HK-2 (cell line): ENCODE results near the gene SPIRE2.
"Not testable (repeated sequence)": the region's sequence is repeated elsewhere in the genome, so short reads cannot be mapped to it uniquely, and the experiment has no call there.

Experiments
- DNase-seq: peaks from one replicate; pipeline ENCODE4 v3.0.0-alpha.2; 2018; ENCODE audit not compliant: unreplicated experiment

The SPIRE2 gene

DNA sequence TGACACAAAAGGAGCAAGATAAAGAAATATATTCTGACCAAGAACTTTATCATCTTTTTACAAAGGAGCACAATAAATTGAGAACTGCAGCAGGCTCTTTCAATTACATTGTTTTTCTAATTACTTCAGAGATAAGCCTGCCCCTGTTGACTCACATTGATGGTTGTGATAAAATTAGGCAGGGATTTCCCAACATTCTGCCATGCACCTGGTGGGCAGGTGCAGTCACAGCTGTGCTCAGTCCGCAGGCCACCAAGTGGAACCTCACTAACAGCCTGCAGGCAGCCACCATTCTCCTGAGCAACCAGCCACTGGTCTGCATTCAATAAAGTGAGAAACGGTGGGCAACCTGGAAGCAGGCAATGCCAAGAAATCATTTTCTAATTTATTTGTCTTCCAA, 17.0 kb upstream of the SPIRE2 start:
- DNase-seq = no peak

DNA sequence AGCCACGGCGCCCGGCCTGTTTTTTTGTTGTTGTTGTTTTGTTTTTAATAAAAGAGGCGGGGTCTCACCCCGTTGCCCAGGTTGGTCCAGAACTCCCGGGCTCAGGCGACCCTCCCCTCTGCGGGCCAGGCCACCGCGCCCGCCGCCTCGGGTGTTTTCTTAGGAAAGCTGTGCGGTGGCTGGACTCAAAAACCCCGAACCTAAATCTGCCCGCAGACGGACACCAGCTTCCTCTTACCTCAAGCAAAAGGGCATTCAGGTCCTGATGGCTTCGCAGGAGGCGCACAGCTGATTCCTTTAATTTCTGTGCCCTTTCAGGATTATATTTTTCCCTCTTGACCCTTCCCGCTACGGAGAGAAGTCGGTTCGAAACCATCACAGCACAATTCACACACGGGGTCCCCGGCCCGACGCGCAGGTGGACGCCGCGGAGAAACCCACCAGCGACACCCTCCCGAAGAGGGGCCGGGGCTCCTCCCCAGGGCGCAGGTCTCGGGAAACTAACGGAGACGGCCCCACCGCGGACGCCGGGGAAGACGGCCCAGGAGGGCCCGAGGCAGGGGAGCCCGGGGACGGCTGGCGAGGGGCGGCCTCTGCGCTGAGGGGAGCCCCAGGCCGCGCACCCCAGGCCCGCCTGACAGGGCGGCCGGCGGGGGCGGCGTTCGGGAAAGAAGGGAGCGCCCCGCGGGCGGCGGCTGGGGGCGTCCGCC, 12.5 kb upstream of the SPIRE2 start:
- DNase-seq = peak; percentile 22

DNA sequence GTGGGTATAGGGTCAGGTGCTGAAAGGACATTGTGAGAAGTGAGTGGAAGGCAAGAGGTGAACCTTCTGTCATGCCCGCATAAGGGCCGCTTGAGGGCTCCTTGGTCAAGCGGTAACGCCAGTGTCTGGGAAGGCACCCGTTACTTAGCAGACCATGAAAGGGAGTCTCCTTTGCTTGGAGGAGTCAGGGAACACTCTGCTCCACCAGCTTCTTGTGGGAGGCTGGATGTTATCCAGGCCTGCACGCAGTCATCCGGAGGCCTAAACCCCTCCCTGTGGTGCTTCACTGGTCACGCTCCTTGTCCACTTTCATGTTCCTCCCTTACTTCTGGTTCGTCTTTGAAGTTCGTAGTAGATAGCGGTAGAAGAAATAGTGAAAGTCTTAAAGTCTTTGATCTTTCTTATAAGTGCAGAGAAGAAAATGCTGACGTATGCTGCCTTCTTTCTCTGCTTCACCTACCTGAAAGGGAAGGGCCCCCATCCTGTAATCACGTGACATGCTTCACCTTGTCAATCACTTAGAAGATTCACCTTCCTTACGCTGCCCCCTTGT, 9.3 kb upstream of the SPIRE2 start:
- DNase-seq = peak; percentile 61

DNA sequence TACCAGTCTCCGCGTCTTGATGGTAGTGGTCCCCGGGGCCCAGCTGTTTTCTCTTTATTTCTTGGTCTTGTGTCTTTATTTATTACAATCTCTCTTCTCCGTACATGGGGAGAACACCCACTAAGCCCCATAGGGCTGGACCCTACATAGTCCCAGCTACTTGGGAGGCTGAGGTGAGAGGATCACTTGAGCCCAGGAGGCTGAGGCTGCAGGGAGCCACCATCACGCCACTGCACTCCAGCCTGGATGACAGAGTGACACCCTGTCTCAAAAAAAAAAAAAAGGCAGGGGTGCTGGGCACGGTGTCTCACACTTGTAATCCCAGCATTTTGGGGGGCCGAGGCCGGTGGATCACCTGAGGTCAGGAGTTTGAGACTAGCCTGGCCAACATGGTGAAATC, 8.8 kb upstream of the SPIRE2 start:
- not testable (repeated sequence) for DNase-seq

DNA sequence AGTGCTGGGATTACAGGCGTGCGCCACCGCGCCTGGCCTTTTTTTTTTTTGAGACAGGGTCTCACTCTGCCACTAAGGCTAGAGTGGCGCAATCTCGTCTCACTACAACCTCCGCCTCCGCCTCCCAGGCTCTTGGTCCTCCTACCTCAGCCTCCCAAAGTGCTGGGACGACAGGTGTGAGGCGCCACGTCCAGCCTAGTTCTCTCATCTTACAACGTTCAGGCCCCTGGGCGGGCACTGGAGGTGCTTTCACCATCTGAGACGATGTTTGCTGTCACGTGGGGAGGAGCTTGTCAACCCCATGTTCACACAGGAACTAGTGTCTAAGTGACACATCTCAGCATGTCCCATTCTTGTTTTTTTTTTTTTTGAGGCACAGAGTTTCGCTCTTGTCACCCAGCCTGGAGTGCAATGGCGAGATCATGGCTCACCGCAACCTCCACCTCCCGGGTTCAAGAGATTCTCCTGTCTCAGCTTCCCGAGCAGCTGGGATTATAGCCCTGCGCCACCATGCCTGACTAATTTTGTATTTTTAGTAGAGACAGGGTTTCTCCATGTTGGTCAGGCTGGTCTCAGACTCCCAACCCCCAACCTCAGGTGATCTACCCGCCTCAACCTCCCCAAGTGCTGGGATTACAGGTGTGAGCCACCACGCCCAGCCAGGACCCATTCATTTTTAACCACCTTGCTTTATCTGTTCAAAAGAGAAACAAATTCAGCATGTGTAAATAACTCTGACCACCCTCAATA, 6.7 kb upstream of the SPIRE2 start:
- DNase-seq = no peak

DNA sequence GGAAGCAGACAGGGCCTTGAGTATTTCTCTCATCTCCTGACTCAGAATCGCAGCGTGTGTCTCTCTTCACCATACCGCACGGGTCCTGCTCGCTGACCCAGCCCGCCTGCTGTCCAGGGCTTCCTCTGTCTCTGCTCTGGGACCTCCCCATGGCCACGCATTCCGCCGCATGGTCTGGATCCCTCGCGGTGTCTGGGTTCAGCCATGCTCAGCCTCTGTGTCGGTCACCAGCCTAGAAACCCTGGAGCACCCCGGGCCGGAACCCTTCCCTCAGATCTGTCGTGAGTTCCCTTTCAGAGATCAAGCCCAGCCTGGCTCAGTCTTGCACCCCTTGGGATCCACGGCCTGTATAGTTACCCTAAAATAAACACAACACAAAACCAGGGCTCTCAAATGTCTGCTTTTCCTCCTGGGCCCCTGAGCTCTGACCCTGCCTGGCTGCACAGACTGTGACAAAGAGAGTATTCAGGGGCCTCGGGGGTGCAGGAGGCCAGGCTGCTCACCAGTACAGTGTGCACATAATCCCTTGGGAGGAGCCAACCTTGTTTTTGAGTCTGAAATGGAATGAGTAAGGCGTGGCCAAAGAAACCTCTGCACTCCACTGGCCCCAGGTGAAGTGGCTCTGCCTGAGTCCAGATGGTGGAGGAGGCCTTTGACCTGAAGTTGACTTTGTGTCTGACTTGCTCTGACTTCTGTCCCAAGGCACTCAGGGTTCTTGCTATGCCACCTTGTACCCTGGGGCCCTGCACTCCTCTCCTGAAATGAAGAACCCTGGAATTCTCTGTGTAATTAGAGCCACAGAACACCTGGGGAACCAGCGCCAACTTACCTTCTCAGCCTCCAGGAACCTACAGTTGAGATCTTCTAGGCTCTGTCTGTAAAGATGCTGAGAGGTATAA, 5.8 kb upstream of the SPIRE2 start:
- DNase-seq = no peak

DNA sequence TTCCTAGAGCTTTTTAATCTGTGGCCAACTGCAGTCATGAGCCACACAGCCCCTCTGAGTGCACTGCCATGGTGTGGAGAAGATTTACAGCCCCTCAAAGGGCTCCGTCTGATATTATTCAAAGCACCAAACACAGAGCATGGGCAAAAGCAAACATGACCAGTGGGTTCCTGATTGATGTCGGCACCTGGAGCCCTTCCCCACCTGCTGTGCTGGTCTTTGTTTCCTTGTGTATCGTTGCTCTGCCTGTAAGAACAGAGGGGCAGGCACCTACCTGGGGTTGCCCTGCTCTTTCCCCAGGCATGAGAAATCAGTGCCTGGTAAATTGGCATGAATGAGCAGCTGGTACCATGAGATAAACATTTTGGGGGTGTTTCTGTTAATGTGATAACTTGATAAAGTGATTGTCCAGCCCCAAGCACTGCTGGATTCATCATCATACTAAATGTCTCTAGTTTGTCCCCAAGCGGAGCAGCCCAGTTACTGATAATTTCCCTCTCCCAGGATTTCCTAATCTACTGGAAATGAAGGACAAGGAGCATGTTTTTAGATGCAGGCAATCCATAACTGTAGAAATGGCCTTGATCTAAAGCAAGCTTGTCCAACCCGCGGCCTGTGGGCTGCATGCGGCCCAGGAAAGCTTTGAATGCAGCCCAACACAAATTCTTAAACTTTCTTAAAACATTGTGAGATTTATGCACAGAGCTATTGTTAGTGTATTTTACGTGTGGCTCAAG, 5.0 kb upstream of the SPIRE2 start:
- DNase-seq = no peak

DNA sequence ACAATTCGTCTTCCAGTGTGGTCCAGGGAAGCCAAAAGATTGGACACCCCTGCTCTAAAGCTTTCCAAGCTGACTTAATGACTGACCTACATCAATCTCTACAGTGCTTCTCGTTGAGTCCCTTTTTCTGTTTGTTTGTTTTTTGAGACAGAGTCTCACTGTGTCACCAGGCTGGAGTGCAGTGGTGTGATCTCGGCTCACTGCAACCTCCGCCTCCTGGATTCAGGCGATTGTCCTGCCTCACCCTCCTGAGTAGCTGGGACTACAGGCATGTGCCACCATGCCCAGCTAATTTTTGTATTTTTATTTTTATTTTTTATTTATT, 4.5 kb upstream of the SPIRE2 start:
- DNase-seq = not testable (repeated sequence)

DNA sequence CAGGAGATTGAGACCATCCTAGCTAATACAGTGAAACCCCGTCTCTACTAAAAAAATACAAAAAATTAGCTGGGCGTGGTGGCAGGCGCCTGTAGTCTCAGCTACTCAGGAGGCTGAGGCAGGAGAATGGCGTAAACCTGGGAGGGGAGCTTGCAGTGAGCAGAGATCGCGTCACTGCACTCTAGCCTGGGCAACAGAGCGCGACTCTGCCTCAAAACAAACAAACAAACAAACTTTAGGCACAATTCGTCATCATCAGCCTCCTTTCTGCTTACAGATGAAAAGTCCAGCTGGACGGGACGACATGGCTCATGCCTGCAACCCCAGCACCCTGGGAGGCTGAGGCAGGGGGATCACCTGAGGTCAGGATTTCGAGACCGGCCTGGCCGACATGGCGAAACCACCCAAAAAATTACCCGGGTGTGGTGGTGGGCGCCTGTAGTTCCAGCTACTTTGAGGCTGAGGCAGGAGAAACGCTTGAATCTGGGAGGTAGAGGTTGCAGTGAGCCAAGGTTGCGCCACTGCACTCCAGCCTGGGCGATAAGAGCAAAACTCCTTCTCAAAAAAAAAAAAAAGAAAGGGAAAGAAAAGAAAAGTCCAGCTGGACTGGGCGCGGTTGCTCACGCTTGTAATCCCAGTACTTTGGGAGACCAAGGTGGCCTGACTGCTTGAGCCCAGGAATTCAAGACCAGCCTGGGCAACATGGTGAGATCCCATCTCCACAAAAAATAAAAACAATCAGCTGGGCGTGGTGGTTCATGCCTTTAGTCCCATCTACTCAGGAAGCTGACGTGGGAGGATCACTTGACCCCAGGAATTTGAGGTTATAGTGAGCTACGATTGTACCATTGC, 1.5 kb upstream of the SPIRE2 start:
- DNase-seq = no peak

DNA sequence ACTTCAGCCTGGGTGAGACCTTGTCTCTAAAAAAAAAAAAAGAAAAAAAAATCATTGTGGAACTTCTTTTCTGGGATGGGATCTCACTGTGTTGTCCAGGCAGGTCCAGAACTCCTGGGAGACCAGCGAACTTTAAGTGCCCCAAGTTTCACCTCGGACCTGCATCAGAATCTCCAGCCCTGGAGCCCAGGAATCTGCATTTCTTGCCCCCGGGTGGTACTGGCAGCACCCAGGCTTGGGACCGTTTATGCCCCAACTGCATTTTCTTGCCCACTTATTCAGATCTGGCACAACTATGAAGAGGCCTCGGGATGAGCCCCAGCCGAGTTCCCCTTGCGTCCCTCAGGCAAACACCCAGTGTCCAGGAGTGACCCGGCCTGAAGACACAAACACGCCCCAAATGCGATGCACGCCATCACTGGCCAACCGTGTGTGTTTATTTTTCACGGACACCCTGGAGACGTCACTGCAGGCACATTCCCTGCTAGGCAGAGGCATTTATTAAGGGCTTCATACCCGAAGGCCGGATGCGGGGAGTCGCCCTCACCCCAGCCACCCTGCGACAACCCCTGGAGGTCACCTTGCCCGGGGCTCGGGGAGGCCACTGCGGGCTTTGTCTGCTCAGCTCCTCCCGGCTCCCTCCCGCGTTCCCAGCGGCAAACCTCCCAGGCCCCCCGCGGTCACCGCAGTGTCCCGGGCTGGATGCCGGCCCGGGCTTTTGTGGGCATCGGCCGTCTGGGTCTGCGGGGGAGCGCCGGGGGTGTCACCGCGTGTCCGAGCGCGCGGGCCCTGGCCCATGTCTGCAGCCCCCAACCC, 684 bp upstream of the SPIRE2 start:
- peak; percentile 74 for DNase-seq

DNA sequence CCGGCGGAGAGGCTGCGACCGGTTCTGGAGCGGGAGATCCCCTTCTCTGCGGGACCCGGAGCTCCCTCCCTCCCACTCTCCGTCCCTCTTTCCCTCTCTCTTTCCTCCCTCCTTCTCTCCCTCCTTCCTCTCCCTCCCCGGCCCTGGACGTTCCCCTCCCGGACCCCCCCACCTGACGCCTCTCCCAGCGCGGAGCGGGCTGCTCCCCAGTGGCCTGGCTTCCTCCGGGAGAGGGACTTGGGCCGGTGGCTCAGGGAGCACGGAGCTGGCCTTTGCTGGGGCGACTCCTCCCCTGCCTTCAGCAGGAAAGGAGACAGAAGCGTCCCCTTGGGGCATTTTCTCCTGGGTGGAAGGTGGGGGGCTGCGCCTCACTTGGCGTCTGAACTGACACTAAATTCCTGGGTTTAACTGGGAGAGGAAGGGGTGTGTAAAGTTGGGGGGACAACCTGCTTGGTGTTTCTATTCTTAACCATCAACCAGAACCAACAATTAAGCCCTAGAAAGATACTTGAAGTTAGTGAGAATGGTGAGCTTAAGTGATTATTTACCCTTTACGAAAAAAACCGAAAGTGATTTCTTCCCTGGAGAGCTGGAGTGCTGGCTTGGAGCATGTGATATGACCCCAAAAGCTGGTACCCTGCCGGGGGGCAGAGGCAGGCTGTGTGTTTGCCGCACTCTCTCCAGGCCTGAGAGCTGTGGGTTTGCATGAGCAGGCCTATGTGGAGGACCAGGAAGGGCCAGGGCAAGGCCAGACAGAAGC, 775 bp downstream of the SPIRE2 start:
- DNase-seq = peak; percentile 27

DNA sequence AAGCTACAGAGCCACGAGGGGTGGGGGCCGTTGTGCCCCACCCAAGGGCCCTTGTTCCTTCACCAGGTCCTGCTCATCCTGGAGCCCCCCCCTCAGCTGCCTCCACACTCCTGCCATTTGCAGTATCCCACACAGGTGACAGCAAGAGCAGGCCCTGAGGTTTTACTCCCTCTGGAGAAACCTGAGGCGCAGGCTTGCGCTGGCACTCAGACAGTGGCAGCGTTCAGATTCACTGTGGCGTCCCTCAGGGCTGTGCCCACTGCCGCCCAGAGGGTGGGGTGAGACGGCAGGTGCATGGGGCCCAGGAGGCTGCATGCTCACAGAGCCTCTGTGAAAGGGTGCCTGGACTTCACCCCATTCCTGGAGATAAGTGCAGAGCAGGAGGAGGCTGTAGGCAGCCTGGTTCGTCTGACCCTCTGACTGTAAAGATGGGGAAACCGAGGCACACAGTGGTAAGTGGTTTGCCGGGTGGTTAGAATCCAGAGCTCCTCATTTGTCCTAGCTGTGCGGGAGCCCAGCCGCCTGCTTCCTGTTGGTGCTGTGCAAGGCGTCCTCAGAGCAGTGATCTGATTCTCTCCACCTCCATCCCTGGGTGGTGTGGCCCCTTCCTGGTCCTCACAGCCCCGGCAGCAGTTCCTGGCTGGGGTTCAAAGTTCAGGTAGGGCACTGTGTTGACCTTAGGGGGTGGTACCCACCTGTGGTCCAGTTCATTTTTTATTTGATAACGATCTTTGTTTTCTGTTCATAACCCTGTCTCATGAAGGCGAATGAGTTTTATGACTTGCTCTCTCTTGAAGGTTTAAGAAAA, 1.6 kb downstream of the SPIRE2 start:
- no peak for DNase-seq

DNA sequence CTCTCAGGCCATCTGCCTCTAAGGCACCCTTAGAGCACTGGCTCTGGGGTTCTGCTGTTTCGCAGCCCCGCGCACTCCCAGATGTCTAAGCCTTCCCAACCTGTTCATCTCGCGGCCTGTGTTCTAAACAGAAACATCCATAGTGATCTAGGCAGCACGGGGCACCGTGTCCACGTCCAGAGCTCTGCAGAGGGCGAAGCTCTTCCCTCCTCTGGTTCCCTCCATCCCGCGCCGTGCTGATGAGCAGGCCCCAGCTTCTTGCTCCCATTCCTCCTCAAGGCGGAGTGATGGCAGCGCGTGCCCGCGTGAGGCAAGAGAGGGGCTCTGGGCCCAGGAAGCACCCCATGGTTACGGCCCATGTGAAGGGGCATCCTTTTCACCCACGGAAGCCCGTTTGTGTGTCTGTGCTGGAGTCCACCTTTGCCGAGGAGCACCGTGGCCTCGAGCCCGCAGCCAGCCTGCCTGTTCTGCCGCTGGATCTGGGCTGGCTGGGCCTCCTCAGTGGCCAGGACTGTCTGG, 3.6 kb downstream of the SPIRE2 start:
- DNase-seq = no peak

DNA sequence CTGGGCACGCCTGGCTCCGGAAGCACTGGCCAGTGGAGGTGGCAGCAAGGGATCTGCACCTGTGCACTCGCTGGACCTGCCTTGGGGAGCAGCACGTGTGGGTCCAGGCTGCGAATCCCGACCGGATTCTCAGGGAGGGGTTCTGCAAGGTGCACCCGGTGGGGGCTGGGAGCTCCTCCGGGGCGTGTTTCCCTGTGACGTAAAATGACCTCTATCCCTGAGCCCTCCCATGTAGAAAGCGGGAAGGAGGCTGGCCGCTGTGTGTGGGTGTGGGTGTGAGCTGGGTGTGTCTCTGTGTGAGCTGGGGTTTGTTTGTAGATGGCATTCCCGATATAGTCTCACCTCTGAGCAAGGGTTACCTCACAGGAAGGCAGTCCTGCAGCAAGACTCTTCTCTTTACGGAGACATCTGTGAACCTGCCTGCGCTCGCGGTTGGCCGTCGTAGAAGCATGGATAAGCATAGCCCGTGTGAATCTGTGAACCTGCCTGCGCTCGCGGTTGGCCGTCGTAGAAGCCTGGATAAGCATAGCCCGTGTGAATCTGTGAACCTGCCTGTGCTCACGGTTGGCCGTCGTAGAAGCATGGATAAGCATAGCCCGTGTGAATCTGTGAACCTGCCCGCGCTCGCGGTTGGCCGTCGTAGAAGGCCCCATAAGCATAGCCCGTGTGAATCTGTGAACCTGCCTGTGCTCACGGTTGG, 5.5 kb downstream of the SPIRE2 start:
- DNase-seq = not testable (repeated sequence)

DNA sequence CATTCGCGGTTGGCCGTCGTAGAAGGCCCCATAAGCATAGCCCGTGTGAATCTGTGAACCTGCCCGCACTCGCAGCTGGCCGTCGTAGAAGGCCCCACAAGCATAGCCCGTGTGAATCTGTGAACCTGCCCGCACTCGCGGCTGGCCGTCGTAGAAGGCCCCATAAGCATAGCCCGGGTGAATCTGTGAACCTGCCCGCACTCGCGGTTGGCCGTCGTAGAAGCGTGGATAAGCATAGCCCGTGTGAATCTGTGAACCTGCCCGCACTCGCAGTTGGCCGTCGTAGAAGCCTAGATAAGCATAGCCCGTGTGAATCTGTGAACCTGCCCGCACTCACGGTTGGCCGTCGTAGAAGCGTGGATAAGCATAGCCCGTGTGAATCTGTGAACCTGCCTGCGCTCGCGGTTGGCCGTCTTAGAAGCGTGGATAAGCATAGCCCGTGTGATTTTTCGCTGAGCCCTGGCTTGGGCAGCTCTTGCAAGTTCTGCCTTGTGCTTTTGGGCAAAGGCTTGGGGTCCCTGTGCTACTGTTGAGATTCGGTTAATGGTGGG, 6.6 kb downstream of the SPIRE2 start:
- DNase-seq = not testable (repeated sequence)

DNA sequence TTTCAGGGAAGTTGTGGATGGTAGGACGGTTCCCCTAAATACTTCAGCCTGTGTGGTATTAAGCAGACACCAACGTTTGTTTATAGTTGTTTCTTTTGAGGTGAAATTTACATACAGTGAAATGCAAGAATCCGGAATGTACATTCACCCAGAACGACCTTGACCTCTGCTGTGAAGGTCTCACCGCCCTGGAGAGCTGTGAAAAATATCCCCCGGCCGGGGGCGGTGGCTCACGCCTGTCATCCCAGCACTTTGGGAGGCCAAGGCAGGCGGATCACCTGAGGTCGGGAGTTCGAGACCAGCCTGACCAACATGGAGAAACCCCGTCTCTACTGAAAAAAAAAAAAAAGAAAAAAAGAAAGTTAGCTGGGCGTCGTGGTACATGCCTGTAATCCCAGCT, 8.2 kb downstream of the SPIRE2 start:
- not testable (repeated sequence) for DNase-seq

DNA sequence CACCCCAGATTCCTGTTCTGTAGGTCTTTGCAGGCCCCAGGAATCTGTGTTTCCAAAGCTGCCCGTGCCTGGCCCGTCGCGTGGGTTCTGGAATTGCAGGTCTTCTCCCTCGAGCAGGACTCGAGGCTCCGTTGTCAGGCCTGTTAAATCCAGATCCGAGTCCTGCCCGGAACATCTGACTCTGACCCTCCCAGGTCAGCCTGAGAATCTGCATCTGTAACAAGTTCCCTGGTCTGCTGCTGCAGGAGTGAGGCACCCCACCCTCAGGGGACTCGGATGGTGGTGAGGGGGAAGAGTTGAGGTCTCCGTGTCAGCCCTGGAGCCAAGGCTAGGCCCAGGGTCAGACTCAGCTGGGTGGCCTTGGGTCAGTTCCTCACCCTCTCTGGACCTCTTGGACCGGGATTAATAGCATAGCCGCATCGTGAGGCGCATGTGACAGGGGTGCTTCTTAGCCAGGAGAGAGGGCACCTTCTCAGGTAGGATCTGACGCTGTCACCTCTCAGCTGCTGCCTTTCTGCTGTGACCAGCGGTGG, 8.8 kb downstream of the SPIRE2 start:
- DNase-seq = no peak
